HG03097 (cell line): ENCODE results near the gene PDGFA.

Source experiments
- ATAC-seq: cut with Tn5 transposase; IDR thresholded peaks from one replicate; pipeline ENCODE4 v1.9.1; 2021; ENCODE audit not compliant: unreplicated experiment, low FRiP score

PDGFA gene

DNA sequence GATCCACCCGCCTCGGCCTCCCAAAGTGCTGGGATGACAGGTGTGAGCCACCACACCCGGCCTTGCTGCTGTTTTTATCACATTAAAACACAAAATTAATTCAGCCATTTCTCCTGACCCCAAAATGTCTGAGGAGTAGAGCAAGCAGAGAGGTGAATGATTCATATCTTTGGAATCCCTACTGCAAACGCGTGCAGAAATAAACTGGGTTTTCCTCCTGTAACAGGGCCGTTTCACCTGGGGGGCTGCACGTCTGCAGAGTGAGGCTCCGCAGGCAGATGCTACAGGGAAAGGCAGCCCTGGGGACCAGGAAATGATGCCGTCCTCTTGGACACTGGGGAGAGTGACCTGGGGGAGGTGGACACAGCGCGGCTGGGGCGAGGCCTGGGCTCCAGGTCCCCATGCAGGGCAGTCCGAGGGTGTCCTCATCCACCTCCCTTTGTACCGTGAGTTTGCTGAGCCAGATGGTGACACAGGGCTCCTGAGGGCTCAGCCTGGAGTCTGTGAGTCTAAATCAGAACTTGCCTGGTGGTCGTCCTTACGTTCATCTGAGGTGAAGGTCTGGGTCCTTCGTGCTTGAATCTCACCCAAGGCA is 41.9 kb downstream of the PDGFA start:
- no peak for ATAC-seq

GRCh38 chr7:476736-477360 is 42.8 kb downstream of the PDGFA start:
- no peak for ATAC-seq

DNA sequence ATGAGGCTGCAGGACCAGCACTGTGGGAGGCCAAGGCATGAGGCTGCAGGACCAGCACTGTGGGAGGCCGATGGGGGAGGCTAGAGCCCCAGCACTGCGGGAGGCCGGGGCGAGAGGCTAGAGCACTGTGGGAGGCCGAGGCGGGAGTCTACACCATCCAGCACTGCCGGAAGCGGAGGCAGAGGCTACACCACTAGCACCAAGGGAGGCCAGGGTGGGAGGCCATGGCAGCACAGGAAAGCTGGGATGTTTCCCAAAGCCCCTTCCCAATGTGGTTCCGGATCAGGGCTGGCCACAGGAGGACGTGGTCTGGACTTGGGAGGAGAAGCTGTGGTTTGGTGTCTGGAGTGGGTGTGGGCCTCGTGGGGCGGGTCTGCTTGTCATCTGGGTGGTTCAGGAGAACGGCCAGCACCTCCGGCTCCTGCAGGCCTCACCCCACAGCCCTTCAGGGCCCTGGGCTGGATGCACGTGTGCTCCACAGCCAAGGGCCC is 43.6 kb downstream of the PDGFA start:
- no peak for ATAC-seq

GRCh38 chr7:475425-475728 is 44.3 kb downstream of the PDGFA start:
- ATAC-seq = no peak

GRCh38 chr7:474605-475424 is 44.8 kb downstream of the PDGFA start:
- no peak for ATAC-seq

DNA sequence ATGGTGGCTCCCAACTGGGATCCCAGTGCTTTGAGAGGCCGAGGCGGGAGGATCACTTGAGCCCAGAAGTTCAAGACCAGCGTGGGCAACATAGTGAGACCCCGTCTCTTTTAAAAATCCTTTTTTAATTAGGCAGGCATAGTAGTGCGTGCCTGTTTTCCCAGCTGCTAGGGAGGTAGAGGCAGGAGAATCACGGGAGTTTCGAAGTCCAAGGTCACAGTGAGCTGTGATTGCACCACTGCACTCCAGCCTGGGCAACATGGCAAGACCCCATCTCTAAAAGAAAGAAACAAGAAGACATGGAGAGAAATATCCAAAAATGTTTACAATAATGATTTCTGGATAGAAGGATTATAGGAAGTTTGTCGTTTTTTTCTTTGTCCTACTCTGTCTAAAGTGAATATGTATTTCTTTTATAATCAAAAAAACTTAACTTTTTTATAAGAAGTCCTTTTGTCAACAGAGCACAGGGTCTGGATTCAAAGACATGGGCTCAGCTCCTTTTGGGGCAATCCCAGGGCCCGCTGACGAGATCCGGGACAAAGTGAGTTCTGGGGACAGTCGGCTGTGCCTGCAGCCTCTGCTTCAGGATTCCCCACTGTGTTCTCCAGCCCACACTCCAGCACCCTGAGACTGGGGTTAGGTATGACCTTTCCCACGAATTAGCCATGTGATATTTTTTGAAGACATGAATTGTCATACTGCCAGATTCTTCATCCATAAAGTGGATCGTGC is 45.6 kb downstream of the PDGFA start:
- ATAC-seq = no peak

- ATAC-seq = no peak
Measured at GRCh38 chr7:473211-473734, 46.4 kb downstream of the PDGFA start.

GRCh38 chr7:472640-472957 is 47.0 kb downstream of the PDGFA start:
- ATAC-seq = no peak

GRCh38 chr7:471866-472639 is 47.6 kb downstream of the PDGFA start:
- ATAC-seq = no peak

- no peak for ATAC-seq
Measured at GRCh38 chr7:471191-471865, 48.3 kb downstream of the PDGFA start.

GRCh38 chr7:469563-469961 is 50.1 kb downstream of the PDGFA start:
- ATAC-seq = no peak

- ATAC-seq = no peak
Measured at GRCh38 chr7:468681-469562, 50.7 kb downstream of the PDGFA start.

- no peak for ATAC-seq
Measured at GRCh38 chr7:467856-468545, 51.6 kb downstream of the PDGFA start.

- no peak for ATAC-seq
Measured at GRCh38 chr7:467393-467828, 52.2 kb downstream of the PDGFA start.

DNA sequence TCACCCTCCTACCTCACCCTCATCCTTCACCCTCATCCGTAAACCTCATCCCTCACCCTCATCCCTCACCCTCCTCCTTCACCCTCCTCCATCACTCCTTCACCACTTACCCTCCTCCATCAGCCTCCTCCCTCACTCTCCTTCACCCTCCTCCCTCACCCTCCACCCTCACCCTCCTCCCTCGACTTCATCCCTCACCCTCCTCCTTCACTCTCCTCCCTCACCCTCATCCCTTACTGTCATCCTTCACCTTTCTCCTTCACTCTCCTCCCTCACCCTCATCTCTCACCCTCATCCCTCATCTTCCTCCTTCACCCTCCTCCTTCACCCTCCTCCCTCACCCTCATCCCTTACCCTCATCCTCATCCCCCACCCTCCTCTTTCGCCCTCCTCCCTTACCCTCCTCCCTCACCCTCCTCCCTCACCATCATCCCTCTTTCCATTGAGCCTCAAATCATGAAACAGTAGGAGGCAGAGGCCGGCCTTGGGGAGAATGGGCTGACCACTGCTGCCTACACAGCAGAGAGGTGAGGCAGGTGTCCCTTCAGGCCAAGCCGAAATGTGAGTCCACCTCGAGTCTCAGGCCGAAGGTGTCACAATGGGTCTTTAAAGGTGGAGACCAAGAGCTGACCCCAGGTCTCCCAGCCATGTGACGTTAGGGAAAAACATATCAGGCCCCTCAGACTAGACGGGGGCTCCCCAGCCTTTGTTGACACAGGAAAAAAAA is 53.0 kb downstream of the PDGFA start:
- no peak for ATAC-seq

DNA sequence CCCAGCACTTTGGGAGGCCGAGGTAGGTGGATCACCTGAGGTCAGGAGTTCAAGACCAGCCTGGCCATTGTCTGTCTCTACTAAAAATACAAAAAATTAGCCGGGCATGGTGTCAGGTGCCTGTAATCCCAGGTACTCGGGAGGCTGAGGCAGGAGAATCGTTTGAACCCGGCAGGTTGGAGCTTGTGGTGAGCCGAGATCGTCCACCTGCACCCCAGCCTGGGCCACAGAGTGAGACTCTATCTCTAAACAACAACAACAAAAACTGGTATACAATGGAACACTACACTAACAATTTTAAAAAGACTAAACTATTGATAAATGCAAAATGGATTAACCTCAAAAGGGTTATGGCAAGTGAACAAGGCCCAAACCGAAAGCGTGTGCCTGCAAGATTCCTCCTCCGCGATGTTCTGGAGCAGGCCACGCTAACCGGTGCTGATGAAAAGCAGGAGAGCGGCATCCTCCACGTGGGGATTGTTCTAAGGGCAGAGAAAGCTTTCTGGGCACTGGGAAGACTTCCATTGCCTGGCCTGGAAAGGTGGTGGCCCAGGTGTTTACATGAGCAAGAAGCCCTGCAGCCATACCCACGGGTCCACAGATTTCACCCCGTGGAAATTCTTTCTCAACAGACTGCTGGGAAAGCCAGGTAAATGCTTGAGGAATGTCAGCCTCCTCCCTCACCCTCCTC is 53.8 kb downstream of the PDGFA start:
- ATAC-seq = no peak
